ENCODE data around the gene DNAH7. TPM values are rescaled to one million over a fixed set of nuclear protein-coding genes. Genes with fewer than 3 reads are reported as not detected.

The DNAH7 gene
- total and polyA plus RNA-seq, 2 of the 4 experiments (the other 2 are of a cell fraction), result 0.22 to 0.36 TPM

DNA sequence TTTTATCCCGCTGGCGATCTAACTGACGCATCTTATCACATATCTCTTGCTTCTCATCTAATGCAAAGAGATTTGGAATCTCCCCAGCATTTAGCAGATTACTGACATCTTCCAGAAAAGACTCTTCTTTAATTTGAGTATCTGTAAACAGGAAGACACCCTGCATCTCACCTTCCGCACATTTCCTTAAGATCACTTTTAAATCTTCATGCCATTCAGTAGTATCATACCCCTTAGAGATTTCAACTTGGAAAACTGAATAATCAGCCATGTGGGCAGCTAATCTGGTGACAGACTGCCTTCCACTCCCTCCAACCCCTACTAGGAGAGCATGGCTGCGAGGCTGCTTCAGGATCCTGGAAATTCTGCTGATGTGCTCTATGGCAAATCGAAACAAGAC is 204.3 kb downstream of the DNAH7 start:
- Histone ChIP-seq H2BK20ac (ENCODE audit: low read depth, low read length) (no peak overlapping the region), H3K27ac (ENCODE audit: insufficient read depth, low read length) (no peak overlapping the region), H4K20me1 (ENCODE audit: insufficient read depth, low read length) (no peaks in the 10 kb centered on the region), H3K27me3 (ENCODE audit: control insufficient read depth, insufficient read depth, low read length) (no peaks in the 10 kb centered on the region), H3K4me2 (ENCODE audit: low read depth, low read length) (no peak overlapping the region), H3K9ac (ENCODE audit: low read depth, low read length) (no peak overlapping the region), H2BK5ac (ENCODE audit: low read depth, low read length, poor library complexity, severe bottlenecking) (no peak overlapping the region), H3K56ac (ENCODE audit: extremely low read depth, insufficient read depth, low read length) (no peak overlapping the region), H2BK15ac (ENCODE audit: low read depth, low read length) (no peak overlapping the region), H3K36me3 (ENCODE audit: control insufficient read depth, insufficient read depth, low read length) (no peaks in the 10 kb centered on the region), H4K5ac (ENCODE audit: low read depth, low read length) (no peak overlapping the region), H3K18ac (ENCODE audit: low read depth, low read length) (no peak overlapping the region), H3K14ac (replicated peaks; ENCODE audit: low read depth, low read length) (no peak overlapping the region), H3K23ac (ENCODE audit: low read depth, low read length) (no peak overlapping the region), H2BK120ac (ENCODE audit: low read depth, low read length) (no peak overlapping the region), H2AFZ (replicated peaks; ENCODE audit: low read length, poor library complexity) (no peak overlapping the region), H3K4me3 (ENCODE audit: insufficient read depth, low read depth, low read length) (no peak overlapping the region), H2AK5ac (ENCODE audit: low read depth, low read length) (no peak overlapping the region), H2AK9ac (replicated peaks; ENCODE audit: low read depth, low read length, poor library complexity) (no peak overlapping the region), H4K91ac (ENCODE audit: insufficient read depth, low read depth, low read length) (no peak overlapping the region), H3K9me3 (ENCODE audit: control insufficient read depth, insufficient read depth, low read length) (no peaks in the 10 kb centered on the region), H3K9me1 (ENCODE audit: insufficient read depth, low read length) (no peaks in the 10 kb centered on the region), H4K8ac (ENCODE audit: low read depth in 2 of 2, low read length in 2 of 2) (no peak overlapping the region), H3K4me1 (ENCODE audit: control insufficient read depth, insufficient read depth, low read length) (peaks cover 1% of the 10 kb centered on the region; the same call in 1 of the 2 replicates), H3K4ac (ENCODE audit: low read depth, low read length) (no peak overlapping the region), H3K79me1 (ENCODE audit: low read depth in 1 of 2, low read length in 2 of 2) (no peaks in the 10 kb centered on the region)
- ATAC-seq (ENCODE audit: low read depth), result no peak
- intact Hi-C loops (cut with micrococcal nuclease) (no loop called here), in situ Hi-C loops (cut with MboI; ENCODE audit: low sequenced_read_pairs) (no loop called here), dilution Hi-C loops (cut with HindIII; ENCODE audit: low sequenced_read_pairs, unreplicated experiment) (no loop called here)
- CTCF ChIA-PET, result no interaction called here
- BruUV-seq (replicated peaks), result no TSS peak
- no peak for TF ChIP-seq SMC3 (IDR thresholded peaks at IDR 0.05; ENCODE audit: low read depth, low read length)
- no peak for TF ChIP-seq RAD21 (IDR thresholded peaks at IDR 0.05; ENCODE audit: low read length)
- no peak for TF ChIP-seq MAZ (IDR thresholded peaks at IDR 0.05; ENCODE audit: borderline replicate concordance, low read depth, low read length)
- no peak for TF ChIP-seq MXI1 (IDR thresholded peaks at IDR 0.05; ENCODE audit: borderline replicate concordance, low read depth, low read length)
- TF ChIP-seq FOS (IDR thresholded peaks at IDR 0.05; ENCODE audit: low read depth, low read length), result no peak
- TF ChIP-seq NFE2L2 (IDR thresholded peaks at IDR 0.05; ENCODE audit: low read depth, low read length), result no peak
- no peak for TF ChIP-seq RCOR1 (IDR thresholded peaks at IDR 0.05; ENCODE audit: insufficient replicate concordance, low read length)
- TF ChIP-seq RFX5 (IDR thresholded peaks at IDR 0.05; ENCODE audit: low read depth, low read length), result no peak
- TF ChIP-seq, protein P1, sequence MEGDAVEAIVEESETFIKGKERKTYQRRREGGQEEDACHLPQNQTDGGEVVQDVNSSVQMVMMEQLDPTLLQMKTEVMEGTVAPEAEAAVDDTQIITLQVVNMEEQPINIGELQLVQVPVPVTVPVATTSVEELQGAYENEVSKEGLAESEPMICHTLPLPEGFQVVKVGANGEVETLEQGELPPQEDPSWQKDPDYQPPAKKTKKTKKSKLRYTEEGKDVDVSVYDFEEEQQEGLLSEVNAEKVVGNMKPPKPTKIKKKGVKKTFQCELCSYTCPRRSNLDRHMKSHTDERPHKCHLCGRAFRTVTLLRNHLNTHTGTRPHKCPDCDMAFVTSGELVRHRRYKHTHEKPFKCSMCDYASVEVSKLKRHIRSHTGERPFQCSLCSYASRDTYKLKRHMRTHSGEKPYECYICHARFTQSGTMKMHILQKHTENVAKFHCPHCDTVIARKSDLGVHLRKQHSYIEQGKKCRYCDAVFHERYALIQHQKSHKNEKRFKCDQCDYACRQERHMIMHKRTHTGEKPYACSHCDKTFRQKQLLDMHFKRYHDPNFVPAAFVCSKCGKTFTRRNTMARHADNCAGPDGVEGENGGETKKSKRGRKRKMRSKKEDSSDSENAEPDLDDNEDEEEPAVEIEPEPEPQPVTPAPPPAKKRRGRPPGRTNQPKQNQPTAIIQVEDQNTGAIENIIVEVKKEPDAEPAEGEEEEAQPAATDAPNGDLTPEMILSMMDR (conservative IDR thresholded peaks at IDR 0.05; ENCODE audit: low read depth, low read length), result no peak
- TF ChIP-seq CEBPB (IDR thresholded peaks at IDR 0.05; ENCODE audit: low read depth, low read length), result no peak
- TF ChIP-seq, protein P2, sequence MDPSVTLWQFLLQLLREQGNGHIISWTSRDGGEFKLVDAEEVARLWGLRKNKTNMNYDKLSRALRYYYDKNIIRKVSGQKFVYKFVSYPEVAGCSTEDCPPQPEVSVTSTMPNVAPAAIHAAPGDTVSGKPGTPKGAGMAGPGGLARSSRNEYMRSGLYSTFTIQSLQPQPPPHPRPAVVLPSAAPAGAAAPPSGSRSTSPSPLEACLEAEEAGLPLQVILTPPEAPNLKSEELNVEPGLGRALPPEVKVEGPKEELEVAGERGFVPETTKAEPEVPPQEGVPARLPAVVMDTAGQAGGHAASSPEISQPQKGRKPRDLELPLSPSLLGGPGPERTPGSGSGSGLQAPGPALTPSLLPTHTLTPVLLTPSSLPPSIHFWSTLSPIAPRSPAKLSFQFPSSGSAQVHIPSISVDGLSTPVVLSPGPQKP (IDR thresholded peaks at IDR 0.05; ENCODE audit: borderline replicate concordance, low read depth, low read length), result no peak
- no peak for TF ChIP-seq CHD1 (IDR thresholded peaks at IDR 0.05; ENCODE audit: low read depth, low read length)
- POLR2A ChIA-PET (ENCODE audit: unreplicated experiment), result no interaction called here
- 100% methylated on average over 1 of the region's 6 CpGs; no CpG with 5 or more reads in 1 of the 2 experiments for WGBS, 2 experiments (ENCODE audit: extremely low coverage in 2 of 2, insufficient read length in 1 of 2)
- DNase-seq, result no peak

Data from IMR-90 (cell line).